ENCODE measurements around the gene MECP2.

The MECP2 gene

DNA sequence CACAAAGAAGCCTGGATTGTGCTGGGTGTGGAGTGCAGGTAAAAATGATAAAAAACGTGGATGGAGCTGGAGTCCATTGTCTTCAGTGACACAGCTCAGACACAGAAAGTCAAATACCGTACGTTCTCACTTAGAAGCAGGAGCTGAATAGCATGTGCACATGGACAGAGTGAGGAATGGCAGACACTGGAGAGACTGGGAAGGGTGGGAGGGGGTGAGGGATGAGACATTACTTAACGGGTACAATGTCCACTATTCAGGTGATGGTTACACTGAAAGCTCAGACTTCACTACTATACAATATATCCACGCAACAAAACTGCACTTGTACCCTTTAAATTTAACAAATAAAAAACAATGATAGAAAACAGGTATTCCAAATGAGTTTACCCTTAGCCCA lies 59.8 kb downstream of the MECP2 start:
- DNase-seq (ENCODE audit: low read depth in 1 of 2, low spot score in 1 of 2), result no peak
- H3K4me3 ChIP-seq (replicated peaks; ENCODE audit: insufficient read depth, low read length), result no peak overlapping the region
- H3K27ac ChIP-seq (replicated peaks), result peak overlapping the region; percentile 85; the same call in 1 of the 2 replicates
- H3K27me3 ChIP-seq (ENCODE audit: insufficient read depth, poor library complexity, severe bottlenecking), result no peaks in the 10 kb centered on the region
- no peak for TF ChIP-seq GABPA (IDR thresholded peaks at IDR 0.05; ENCODE audit: low read depth)
- TF ChIP-seq, protein P1, sequence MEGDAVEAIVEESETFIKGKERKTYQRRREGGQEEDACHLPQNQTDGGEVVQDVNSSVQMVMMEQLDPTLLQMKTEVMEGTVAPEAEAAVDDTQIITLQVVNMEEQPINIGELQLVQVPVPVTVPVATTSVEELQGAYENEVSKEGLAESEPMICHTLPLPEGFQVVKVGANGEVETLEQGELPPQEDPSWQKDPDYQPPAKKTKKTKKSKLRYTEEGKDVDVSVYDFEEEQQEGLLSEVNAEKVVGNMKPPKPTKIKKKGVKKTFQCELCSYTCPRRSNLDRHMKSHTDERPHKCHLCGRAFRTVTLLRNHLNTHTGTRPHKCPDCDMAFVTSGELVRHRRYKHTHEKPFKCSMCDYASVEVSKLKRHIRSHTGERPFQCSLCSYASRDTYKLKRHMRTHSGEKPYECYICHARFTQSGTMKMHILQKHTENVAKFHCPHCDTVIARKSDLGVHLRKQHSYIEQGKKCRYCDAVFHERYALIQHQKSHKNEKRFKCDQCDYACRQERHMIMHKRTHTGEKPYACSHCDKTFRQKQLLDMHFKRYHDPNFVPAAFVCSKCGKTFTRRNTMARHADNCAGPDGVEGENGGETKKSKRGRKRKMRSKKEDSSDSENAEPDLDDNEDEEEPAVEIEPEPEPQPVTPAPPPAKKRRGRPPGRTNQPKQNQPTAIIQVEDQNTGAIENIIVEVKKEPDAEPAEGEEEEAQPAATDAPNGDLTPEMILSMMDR (IDR thresholded peaks at IDR 0.05; ENCODE audit: insufficient read depth, low read length), result no peak
- no peak for TF ChIP-seq POLR2AphosphoS5 (IDR thresholded peaks at IDR 0.05; ENCODE audit: low read depth)
- TF ChIP-seq SPI1 (IDR thresholded peaks at IDR 0.05; ENCODE audit: borderline replicate concordance, low read depth), result no peak
- TF ChIP-seq, protein P2, sequence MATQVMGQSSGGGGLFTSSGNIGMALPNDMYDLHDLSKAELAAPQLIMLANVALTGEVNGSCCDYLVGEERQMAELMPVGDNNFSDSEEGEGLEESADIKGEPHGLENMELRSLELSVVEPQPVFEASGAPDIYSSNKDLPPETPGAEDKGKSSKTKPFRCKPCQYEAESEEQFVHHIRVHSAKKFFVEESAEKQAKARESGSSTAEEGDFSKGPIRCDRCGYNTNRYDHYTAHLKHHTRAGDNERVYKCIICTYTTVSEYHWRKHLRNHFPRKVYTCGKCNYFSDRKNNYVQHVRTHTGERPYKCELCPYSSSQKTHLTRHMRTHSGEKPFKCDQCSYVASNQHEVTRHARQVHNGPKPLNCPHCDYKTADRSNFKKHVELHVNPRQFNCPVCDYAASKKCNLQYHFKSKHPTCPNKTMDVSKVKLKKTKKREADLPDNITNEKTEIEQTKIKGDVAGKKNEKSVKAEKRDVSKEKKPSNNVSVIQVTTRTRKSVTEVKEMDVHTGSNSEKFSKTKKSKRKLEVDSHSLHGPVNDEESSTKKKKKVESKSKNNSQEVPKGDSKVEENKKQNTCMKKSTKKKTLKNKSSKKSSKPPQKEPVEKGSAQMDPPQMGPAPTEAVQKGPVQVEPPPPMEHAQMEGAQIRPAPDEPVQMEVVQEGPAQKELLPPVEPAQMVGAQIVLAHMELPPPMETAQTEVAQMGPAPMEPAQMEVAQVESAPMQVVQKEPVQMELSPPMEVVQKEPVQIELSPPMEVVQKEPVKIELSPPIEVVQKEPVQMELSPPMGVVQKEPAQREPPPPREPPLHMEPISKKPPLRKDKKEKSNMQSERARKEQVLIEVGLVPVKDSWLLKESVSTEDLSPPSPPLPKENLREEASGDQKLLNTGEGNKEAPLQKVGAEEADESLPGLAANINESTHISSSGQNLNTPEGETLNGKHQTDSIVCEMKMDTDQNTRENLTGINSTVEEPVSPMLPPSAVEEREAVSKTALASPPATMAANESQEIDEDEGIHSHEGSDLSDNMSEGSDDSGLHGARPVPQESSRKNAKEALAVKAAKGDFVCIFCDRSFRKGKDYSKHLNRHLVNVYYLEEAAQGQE (IDR thresholded peaks at IDR 0.05; ENCODE audit: insufficient replicate concordance, low read depth), result no peak

DNA sequence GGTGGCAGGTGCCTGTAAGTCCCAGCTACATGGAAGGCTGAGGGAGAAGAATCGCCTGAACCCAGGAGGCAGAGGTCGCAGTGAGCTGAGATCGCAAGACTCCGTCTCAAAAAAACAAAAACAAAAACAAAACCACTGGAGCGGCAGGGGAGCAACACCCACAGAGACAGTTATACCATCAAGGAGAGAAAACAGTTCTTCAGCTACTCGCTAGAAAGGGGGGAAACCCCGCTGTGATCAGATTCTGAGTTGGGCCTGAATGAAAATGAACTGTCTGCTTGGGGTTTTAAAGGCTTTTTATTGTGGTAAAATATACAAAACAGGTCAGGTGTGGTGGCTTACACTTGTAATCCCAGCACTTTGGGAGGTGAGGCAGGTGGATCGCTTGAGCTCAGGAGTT lies 61.0 kb downstream of the MECP2 start:
- TF ChIP-seq SPI1 (IDR thresholded peaks at IDR 0.05; ENCODE audit: borderline replicate concordance, low read depth) (no peak), GABPA (IDR thresholded peaks at IDR 0.05; ENCODE audit: low read depth) (no peak), POLR2AphosphoS5 (IDR thresholded peaks at IDR 0.05; ENCODE audit: low read depth) (no peak)
- no peak for DNase-seq (ENCODE audit: low read depth in 1 of 2, low spot score in 1 of 2)
- H3K27ac ChIP-seq (replicated peaks), result no peak overlapping the region
- H3K27me3 ChIP-seq (ENCODE audit: insufficient read depth, poor library complexity, severe bottlenecking), result no peaks in the 10 kb centered on the region
- no peak overlapping the region for H3K4me3 ChIP-seq (replicated peaks; ENCODE audit: insufficient read depth, low read length)

DNA sequence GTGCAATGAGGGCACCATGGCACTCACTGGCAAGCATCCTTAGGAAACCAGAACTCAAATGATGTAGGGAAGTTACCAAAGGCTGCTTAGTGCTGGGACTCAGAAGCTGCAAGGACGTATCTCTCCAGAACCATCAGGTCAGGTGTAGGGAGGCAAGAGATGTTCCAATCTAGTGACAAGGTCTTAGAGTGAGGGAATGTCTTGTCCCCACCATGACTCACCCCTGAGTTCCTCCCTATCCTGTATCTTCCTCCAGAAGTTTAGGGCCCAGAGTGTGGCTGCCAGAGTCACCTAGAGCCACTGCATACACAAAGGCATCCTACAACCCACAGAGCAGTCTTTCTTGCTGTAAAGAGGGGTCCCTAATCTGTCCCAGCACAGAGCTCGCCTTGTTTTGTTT lies 63.7 kb downstream of the MECP2 start:
- H3K4me3 ChIP-seq (replicated peaks; ENCODE audit: insufficient read depth, low read length), result no peak overlapping the region
- DNase-seq (ENCODE audit: low read depth in 1 of 2, low spot score in 1 of 2), result no peak
- no peak overlapping the region for H3K27ac ChIP-seq (replicated peaks)
- no peaks in the 10 kb centered on the region for H3K27me3 ChIP-seq (ENCODE audit: insufficient read depth, poor library complexity, severe bottlenecking)
- TF ChIP-seq, protein P2 (IDR thresholded peaks at IDR 0.05; ENCODE audit: insufficient replicate concordance, low read depth), result no peak
- TF ChIP-seq, protein P1 (IDR thresholded peaks at IDR 0.05; ENCODE audit: insufficient read depth, low read length), result no peak
- TF ChIP-seq POLR2AphosphoS5 (IDR thresholded peaks at IDR 0.05; ENCODE audit: low read depth) (no peak), GABPA (IDR thresholded peaks at IDR 0.05; ENCODE audit: low read depth) (no peak), SPI1 (IDR thresholded peaks at IDR 0.05; ENCODE audit: borderline replicate concordance, low read depth) (no peak)

DNA sequence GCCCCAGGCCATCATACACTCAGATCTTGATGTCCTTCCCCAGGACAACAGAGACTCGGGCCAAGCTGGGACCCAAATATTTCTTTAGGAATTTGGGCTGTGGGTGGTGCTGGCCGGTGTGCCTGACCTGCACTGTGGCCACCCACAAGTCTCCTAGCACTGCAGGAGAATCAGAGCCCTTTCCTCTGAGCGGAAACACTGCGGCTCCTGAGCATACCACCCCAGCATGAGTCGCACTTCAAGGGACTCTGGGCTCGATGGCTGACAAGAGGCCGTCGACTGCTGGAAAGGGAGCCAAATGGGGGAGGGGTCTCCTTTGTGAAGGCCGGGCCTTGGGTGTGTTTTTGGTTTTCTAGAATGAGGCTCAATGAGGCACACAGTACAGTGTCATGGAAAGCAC lies 64.9 kb downstream of the MECP2 start:
- TF ChIP-seq, protein P2 (IDR thresholded peaks at IDR 0.05; ENCODE audit: insufficient replicate concordance, low read depth), result no peak
- TF ChIP-seq, protein P1 (IDR thresholded peaks at IDR 0.05; ENCODE audit: insufficient read depth, low read length), result no peak
- TF ChIP-seq SPI1 (IDR thresholded peaks at IDR 0.05; ENCODE audit: borderline replicate concordance, low read depth) (no peak), POLR2AphosphoS5 (IDR thresholded peaks at IDR 0.05; ENCODE audit: low read depth) (no peak), GABPA (IDR thresholded peaks at IDR 0.05; ENCODE audit: low read depth) (no peak)
- Histone ChIP-seq H3K4me3 (replicated peaks; ENCODE audit: insufficient read depth, low read length) (no peak overlapping the region), H3K27me3 (ENCODE audit: insufficient read depth, poor library complexity, severe bottlenecking) (no peaks in the 10 kb centered on the region), H3K27ac (replicated peaks) (no peak overlapping the region)
- DNase-seq (ENCODE audit: low read depth in 1 of 2, low spot score in 1 of 2), result no peak
